Fibroblast of the aortic adventitia (primary cell): ENCODE measurements around the gene ANKFY1. TPM values are rescaled to one million over a fixed set of nuclear protein-coding genes. Genes with fewer than 3 reads are reported as not detected.
A peak's percentile ranks its signal among the peaks of the same experiment; 100 is the strongest.

Experiments used
- DNase-seq: peaks from one replicate; pipeline ENCODE4 v3.0.0-alpha.2; 2010; ENCODE audit warnings: low read depth
- H3K4me3 ChIP-seq: 2 replicates; pipeline ENCODE4 v1.5.1; 2011; ENCODE audit warnings: low read depth, mild to moderate bottlenecking, control low read depth, low read length, moderate library complexity
- total RNA-seq: library from RNA; depleted of rRNA; stranded (reverse); fragments of >200 nt; gene quantifications from 2 replicates; pipeline ENCODE4 v1.2.3, GENCODE V29; 2012; ENCODE audit warnings: low replicate concordance
- TF ChIP-seq, protein P1 (sequence below): IDR thresholded peaks from 2 replicates; pipeline ENCODE4 v1.5.1; 2011; ENCODE audit warnings: mild to moderate bottlenecking, low read length, control low read depth, inconsistent platforms; ENCODE audit not compliant: insufficient read depth

Gene ANKFY1
- total RNA-seq, 1 donor = 55.0 TPM

GRCh38 chr17:4220655-4221054, 43.1 kb downstream of the ANKFY1 start:
- TF ChIP-seq, protein P1, sequence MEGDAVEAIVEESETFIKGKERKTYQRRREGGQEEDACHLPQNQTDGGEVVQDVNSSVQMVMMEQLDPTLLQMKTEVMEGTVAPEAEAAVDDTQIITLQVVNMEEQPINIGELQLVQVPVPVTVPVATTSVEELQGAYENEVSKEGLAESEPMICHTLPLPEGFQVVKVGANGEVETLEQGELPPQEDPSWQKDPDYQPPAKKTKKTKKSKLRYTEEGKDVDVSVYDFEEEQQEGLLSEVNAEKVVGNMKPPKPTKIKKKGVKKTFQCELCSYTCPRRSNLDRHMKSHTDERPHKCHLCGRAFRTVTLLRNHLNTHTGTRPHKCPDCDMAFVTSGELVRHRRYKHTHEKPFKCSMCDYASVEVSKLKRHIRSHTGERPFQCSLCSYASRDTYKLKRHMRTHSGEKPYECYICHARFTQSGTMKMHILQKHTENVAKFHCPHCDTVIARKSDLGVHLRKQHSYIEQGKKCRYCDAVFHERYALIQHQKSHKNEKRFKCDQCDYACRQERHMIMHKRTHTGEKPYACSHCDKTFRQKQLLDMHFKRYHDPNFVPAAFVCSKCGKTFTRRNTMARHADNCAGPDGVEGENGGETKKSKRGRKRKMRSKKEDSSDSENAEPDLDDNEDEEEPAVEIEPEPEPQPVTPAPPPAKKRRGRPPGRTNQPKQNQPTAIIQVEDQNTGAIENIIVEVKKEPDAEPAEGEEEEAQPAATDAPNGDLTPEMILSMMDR = no peak
- H3K4me3 ChIP-seq = peak overlapping the region; percentile 7
- DNase-seq = peak; percentile 79

GRCh38 chr17:4219241-4219640, 44.5 kb downstream of the ANKFY1 start:
- TF ChIP-seq, protein P1 = no peak
- DNase-seq = no peak
- H3K4me3 ChIP-seq = no peak overlapping the region

DNA sequence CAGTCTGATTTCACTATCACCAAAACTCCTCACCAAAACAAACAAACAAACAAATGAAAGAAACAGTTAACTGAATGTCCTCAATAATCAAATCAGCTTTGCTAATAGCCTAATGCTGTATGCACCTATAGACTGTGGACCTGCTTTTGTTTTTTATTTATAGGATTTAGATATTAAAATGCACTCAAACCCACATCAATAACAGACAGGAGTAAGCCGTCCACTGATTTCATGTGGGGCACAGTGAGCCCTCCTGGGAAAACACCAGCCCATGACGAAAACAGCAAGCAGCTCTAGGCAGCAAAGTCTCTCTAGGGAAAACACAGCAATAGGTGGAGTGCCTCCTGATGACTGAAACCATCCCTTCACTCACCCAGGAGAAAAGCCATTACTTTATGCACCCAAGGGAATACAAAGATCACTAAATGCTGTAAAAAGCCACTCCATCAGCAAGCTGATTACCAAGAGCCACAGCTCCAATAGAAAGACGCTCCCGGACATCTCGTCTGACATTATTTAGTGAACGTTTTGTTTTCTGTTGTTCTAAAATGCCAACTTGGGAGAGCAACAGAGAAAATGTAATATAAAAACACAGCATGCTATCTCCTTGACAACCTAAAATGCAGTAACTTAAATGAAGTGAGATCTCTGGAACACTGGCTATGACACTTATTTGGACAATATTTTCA, 47.8 kb downstream of the ANKFY1 start:
- H3K4me3 ChIP-seq = no peak overlapping the region
- TF ChIP-seq, protein P1 = no peak
- DNase-seq = no peak

DNA sequence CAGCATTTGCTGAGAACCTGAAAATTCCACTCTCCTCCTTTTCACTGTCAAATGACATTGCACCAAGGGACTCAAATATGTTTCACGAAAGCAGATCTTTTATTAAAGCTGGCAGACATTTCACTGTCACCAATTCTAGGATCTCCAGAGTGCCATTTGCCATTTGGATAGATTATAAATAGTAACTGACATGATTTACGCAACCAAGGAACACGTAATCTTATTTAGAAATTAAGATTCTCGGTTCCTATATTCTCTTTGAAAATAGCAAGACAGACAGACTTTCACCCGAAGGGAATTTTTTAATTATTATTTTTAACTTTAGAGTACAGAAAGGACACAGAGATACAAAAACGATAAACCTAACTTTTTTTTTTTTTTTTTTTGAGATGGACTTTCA, 49.6 kb downstream of the ANKFY1 start:
- TF ChIP-seq, protein P1 = no peak
- DNase-seq = no peak
- H3K4me3 ChIP-seq = no peak overlapping the region

- H3K4me3 ChIP-seq = no peak overlapping the region
- no peak for DNase-seq
- TF ChIP-seq, protein P1 = no peak
Measured at GRCh38 chr17:4209611-4210010, 54.2 kb downstream of the ANKFY1 start.

DNA sequence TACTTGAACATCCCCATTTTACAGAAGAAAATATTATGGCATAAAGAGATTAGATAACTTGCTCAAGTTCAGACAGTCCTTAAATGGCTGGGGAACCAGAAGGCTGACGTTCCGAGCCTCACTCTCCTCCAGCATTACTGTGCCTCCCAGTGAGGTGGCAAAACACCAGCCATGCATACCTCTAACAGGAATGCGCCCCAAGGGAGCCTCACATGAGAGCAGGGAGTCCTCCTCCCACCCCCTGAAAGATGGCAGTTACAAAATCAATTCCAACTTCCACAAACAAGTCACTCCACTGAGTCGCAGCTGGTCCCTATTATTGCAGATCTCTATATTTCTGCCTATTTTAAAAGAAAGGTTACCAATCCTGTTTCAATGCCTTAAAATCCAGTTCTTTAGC, 55.5 kb downstream of the ANKFY1 start:
- DNase-seq = peak; percentile 77
- TF ChIP-seq, protein P1 = no peak
- H3K4me3 ChIP-seq = no peak overlapping the region

DNA sequence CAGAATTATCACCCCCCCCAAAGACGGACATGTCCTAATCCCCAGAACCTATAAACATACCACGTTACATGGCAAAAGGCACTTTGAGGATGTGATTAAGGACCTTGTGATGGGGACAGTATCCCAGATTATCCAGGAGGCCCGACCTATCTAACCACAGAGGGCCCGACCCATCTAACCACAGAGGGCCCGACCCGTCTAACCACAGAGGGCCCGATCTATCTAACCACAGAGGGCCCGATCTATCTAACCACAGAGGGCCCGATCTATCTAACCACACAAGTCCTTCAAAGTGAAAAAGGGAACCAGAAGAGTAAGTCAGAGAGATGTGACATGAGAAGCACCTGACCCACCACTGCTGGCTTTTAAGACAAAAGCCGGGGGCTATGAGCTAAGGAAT, 56.8 kb downstream of the ANKFY1 start:
- no peak for DNase-seq
- H3K4me3 ChIP-seq = no peak overlapping the region
- TF ChIP-seq, protein P1 = no peak
